GM12891 (cell line): Measurements from ENCODE around the gene AP2A1.
"Not testable (repeated sequence)": the region's sequence is repeated elsewhere in the genome, so short reads cannot be mapped to it uniquely, and the experiment has no call there.

ENCODE experiments used
- DNase-seq: peaks from one replicate; pipeline ENCODE4 v3.0.0; 2011; ENCODE audit warnings: low spot score; ENCODE audit not compliant: insufficient read length
- FAIRE-seq: peaks from 2 replicates; lab custom pipeline; 2011; peaks lifted over from hg19 to GRCh38; lab: Jason Lieb, UNC
- PAX5 ChIP-seq: IDR thresholded peaks from 2 replicates; pipeline ENCODE4 v1.6.1; 2011; ENCODE audit warnings: low read length, moderate library complexity, mild to moderate bottlenecking; ENCODE audit not compliant: insufficient read depth, severe bottlenecking
- POLR2A ChIP-seq: IDR thresholded peaks from 2 replicates; pipeline ENCODE4 v1.6.1; 2011; ENCODE audit warnings: low read depth, low read length, control low read depth
- POLR2AphosphoS5 ChIP-seq: IDR thresholded peaks from 2 replicates; pipeline ENCODE4 v1.6.1; 2011; ENCODE audit warnings: low read depth, low read length, control low read depth
- POU2F2 ChIP-seq: IDR thresholded peaks from 2 replicates; pipeline ENCODE4 v1.6.1; 2011; ENCODE audit warnings: low read depth, mild to moderate bottlenecking, control low read depth, low read length, moderate library complexity
- SPI1 ChIP-seq: IDR thresholded peaks from 2 replicates; pipeline ENCODE4 v1.6.1; 2011; ENCODE audit warnings: low read depth, low read length, control low read depth
- TAF1 ChIP-seq: IDR thresholded peaks from 2 replicates; pipeline ENCODE4 v1.6.1; 2011; ENCODE audit warnings: low read depth, low read length, control low read depth

Gene AP2A1

GRCh38 chr19:49818649-49819370, 52.0 kb downstream of the AP2A1 start:
- TF ChIP-seq POLR2AphosphoS5 (no peak), SPI1 (no peak), PAX5 (no peak), TAF1 (no peak)
- no peak for FAIRE-seq
- DNase-seq = no peak

- not testable (repeated sequence) for FAIRE-seq, DNase-seq
Observed at GRCh38 chr19:49819452-49820115, 52.8 kb downstream of the AP2A1 start.

GRCh38 chr19:49820125-49820524, 53.3 kb downstream of the AP2A1 start:
- DNase-seq = no peak
- TF ChIP-seq POU2F2 = no peak
- no peak for TF ChIP-seq TAF1
- no peak for TF ChIP-seq PAX5
- no peak for TF ChIP-seq POLR2AphosphoS5
- TF ChIP-seq POLR2A = no peak
- no peak for TF ChIP-seq SPI1
- no peak for FAIRE-seq

- DNase-seq = no peak
- TF ChIP-seq TAF1 = no peak
- FAIRE-seq = peak; percentile 71
Observed at GRCh38 chr19:49823472-49823871, 56.7 kb downstream of the AP2A1 start.

- DNase-seq (no peak), FAIRE-seq (no peak)
- TF ChIP-seq SPI1 (no peak), PAX5 (no peak), POLR2A (no peak), POU2F2 (no peak), POLR2AphosphoS5 (no peak), TAF1 (no peak)
Observed at GRCh38 chr19:49824662-49825061, 57.9 kb downstream of the AP2A1 start.

GRCh38 chr19:49827034-49827433, 60.2 kb downstream of the AP2A1 start:
- DNase-seq = no peak
- no peak for TF ChIP-seq SPI1
- no peak for TF ChIP-seq TAF1
- TF ChIP-seq POLR2A = no peak
- no peak for TF ChIP-seq POU2F2
- TF ChIP-seq PAX5 = no peak
- TF ChIP-seq POLR2AphosphoS5 = no peak
- no peak for FAIRE-seq

- TF ChIP-seq POU2F2 (no peak), POLR2AphosphoS5 (no peak)
- DNase-seq = no peak
- no peak for FAIRE-seq
Observed at GRCh38 chr19:49829200-49829599, 62.4 kb downstream of the AP2A1 start.

GRCh38 chr19:49829721-49830120, 62.9 kb downstream of the AP2A1 start:
- no peak for DNase-seq
- TF ChIP-seq PAX5 = no peak
- no peak for TF ChIP-seq POU2F2
- no peak for TF ChIP-seq POLR2A
- TF ChIP-seq SPI1 = no peak
- no peak for TF ChIP-seq POLR2AphosphoS5
- no peak for TF ChIP-seq TAF1
- no peak for FAIRE-seq

GRCh38 chr19:49830766-49831165, 64.0 kb downstream of the AP2A1 start:
- DNase-seq (no peak), FAIRE-seq (no peak)
- TF ChIP-seq PAX5 (no peak), POU2F2 (no peak), POLR2AphosphoS5 (no peak), SPI1 (no peak), POLR2A (no peak), TAF1 (no peak)

- TF ChIP-seq SPI1 (no peak), POLR2AphosphoS5 (no peak), POU2F2 (no peak), POLR2A (no peak), PAX5 (no peak), TAF1 (no peak)
- DNase-seq = no peak
- no peak for FAIRE-seq
Observed at GRCh38 chr19:49831592-49831991, 64.8 kb downstream of the AP2A1 start.

- DNase-seq (no peak), FAIRE-seq (no peak)
- TF ChIP-seq POU2F2 (no peak), TAF1 (no peak), POLR2AphosphoS5 (no peak), SPI1 (no peak), POLR2A (no peak), PAX5 (no peak)
Observed at GRCh38 chr19:49832556-49832955, 65.8 kb downstream of the AP2A1 start.
